MM.1S (cell line): ENCODE measurements around the gene SPAG16.
A peak's percentile ranks its signal among the peaks of the same experiment; 100 is the strongest.

Source experiments
- DNase-seq: peaks from one replicate; pipeline ENCODE4 v3.0.0-alpha.2; 2015
- H2AFZ ChIP-seq: fragments of 300-600 bp; sonication (generic); 2 replicates; pipeline ENCODE4 v1.6.0; 2016; ENCODE audit warnings: antibody characterized with exemption, low read length
- H3F3A ChIP-seq: fragments of 300-600 bp; sonication (generic); 2 replicates; pipeline ENCODE4 v1.6.1; 2016; ENCODE audit warnings: mild to moderate bottlenecking, antibody characterized with exemption, low read length, moderate library complexity, mixed read lengths; ENCODE audit not compliant: insufficient read depth
- H3K27ac ChIP-seq: fragments of 300-600 bp; sonication (generic); 2 replicates; pipeline ENCODE4 v1.5.1; 2016; ENCODE audit warnings: mild to moderate bottlenecking, low read length
- H3K27me3 ChIP-seq: fragments of 300-600 bp; sonication (generic); replicated peaks from 2 replicates; pipeline ENCODE4 v1.6.0; 2016; ENCODE audit warnings: low read length; ENCODE audit not compliant: insufficient read depth
- H3K36me3 ChIP-seq: fragments of 300-600 bp; sonication (generic); replicated peaks from 2 replicates; pipeline ENCODE4 v1.6.1; 2016; ENCODE audit warnings: mild to moderate bottlenecking, low read length, mixed read lengths; ENCODE audit not compliant: insufficient read depth
- H3K4me1 ChIP-seq: fragments of 300-600 bp; sonication (generic); 2 replicates; pipeline ENCODE4 v1.6.1; 2016; ENCODE audit warnings: low read length, mixed read lengths
- H3K4me2 ChIP-seq: fragments of 300-600 bp; sonication (generic); 2 replicates; pipeline ENCODE4 v1.6.0; 2016; ENCODE audit warnings: low read depth, low read length
- H3K4me3 ChIP-seq: fragments of 300-600 bp; sonication (generic); 2 replicates; pipeline ENCODE4 v1.5.1; 2016; ENCODE audit warnings: low read length, mixed read lengths
- H3K79me2 ChIP-seq: fragments of 300-600 bp; sonication (generic); 2 replicates; pipeline ENCODE4 v1.6.1; 2016; ENCODE audit warnings: mixed run types, low read length, mixed read lengths
- H3K9ac ChIP-seq: fragments of 300-600 bp; sonication (generic); 2 replicates; pipeline ENCODE4 v1.6.1; 2016; ENCODE audit warnings: low read length, mixed read lengths
- H3K9me2 ChIP-seq: fragments of 300-600 bp; sonication (generic); replicated peaks from 2 replicates; pipeline ENCODE4 v1.6.1; 2016; ENCODE audit warnings: mild to moderate bottlenecking, low read length, mixed read lengths; ENCODE audit not compliant: insufficient read depth
- H3K9me3 ChIP-seq: fragments of 300-600 bp; sonication (generic); replicated peaks from 2 replicates; pipeline ENCODE4 v1.6.1; 2016; ENCODE audit warnings: mild to moderate bottlenecking, low read length, mixed read lengths; ENCODE audit not compliant: insufficient read depth
- H4K20me1 ChIP-seq: fragments of 300-600 bp; sonication (generic); 2 replicates; pipeline ENCODE4 v1.6.1; 2016; ENCODE audit warnings: mild to moderate bottlenecking, low read length, moderate library complexity, mixed read lengths; ENCODE audit not compliant: insufficient read depth
- CTCF ChIP-seq: fragments of 300-600 bp; sonication (generic); IDR thresholded peaks from 2 replicates; pipeline ENCODE4 v1.5.1; 2016; ENCODE audit warnings: antibody characterized with exemption, low read length, mixed read lengths
- EZH2 ChIP-seq: fragments of 300-600 bp; sonication (generic); optimal IDR thresholded peaks from 2 replicates; pipeline ENCODE3; 2017; ENCODE audit warnings: low read depth, mild to moderate bottlenecking, antibody characterized with exemption, low read length, mixed read lengths
- EZH2phosphoT487 ChIP-seq: fragments of 300-600 bp; sonication (generic); IDR thresholded peaks from 2 replicates; pipeline ENCODE4 v1.6.1; 2018; ENCODE audit warnings: antibody characterized with exemption, low read length

The SPAG16 gene

GRCh38 chr2:213722565-213722964, 438.3 kb downstream of the SPAG16 start:
- H3K9me3 ChIP-seq: no peaks in the 10 kb centered on the region
- TF ChIP-seq EZH2phosphoT487 (no peak), EZH2 (no peak), CTCF (no peak)
- DNase-seq: no peak

GRCh38 chr2:213723041-213723560, 438.8 kb downstream of the SPAG16 start:
- no peak for DNase-seq
- Histone ChIP-seq H3F3A (no peaks in the 10 kb centered on the region), H3K4me3 (no peak overlapping the region), H3K9ac (no peak overlapping the region), H3K9me3 (no peaks in the 10 kb centered on the region), H3K4me1 (no peaks in the 10 kb centered on the region), H2AFZ (no peak overlapping the region), H3K27me3 (no peaks in the 10 kb centered on the region), H3K27ac (no peak overlapping the region), H3K4me2 (no peak overlapping the region), H3K9me2 (no peaks in the 10 kb centered on the region), H3K79me2 (no peaks in the 10 kb centered on the region), H3K36me3 (no peaks in the 10 kb centered on the region), H4K20me1 (no peaks in the 10 kb centered on the region)
- no peak for TF ChIP-seq EZH2phosphoT487

More at GRCh38 chr2:213722565-213722964, 438.3 kb downstream of the SPAG16 start:
- H3K4me2 ChIP-seq: no peak overlapping the region
- H3K27me3 ChIP-seq: no peaks in the 10 kb centered on the region
- no peaks in the 10 kb centered on the region for H3F3A ChIP-seq
- H2AFZ ChIP-seq: no peak overlapping the region
- no peaks in the 10 kb centered on the region for H3K36me3 ChIP-seq
- H3K4me1 ChIP-seq: no peaks in the 10 kb centered on the region
- H3K79me2 ChIP-seq: no peaks in the 10 kb centered on the region
- H3K27ac ChIP-seq: no peak overlapping the region
- H3K9ac ChIP-seq: no peak overlapping the region
- no peaks in the 10 kb centered on the region for H3K9me2 ChIP-seq
- H4K20me1 ChIP-seq: no peaks in the 10 kb centered on the region
- H3K4me3 ChIP-seq: no peak overlapping the region

- H3F3A ChIP-seq: no peaks in the 10 kb centered on the region
- no peak overlapping the region for H2AFZ ChIP-seq
- H3K9ac ChIP-seq: no peak overlapping the region
- H4K20me1 ChIP-seq: no peaks in the 10 kb centered on the region
- H3K4me3 ChIP-seq: no peak overlapping the region
- no peaks in the 10 kb centered on the region for H3K9me2 ChIP-seq
- no peak overlapping the region for H3K4me2 ChIP-seq
- DNase-seq: peak; percentile 17
- no peaks in the 10 kb centered on the region for H3K36me3 ChIP-seq
- no peaks in the 10 kb centered on the region for H3K4me1 ChIP-seq
- no peaks in the 10 kb centered on the region for H3K79me2 ChIP-seq
- H3K27ac ChIP-seq: no peak overlapping the region
- H3K27me3 ChIP-seq: no peaks in the 10 kb centered on the region
- TF ChIP-seq CTCF: no peak
- no peak for TF ChIP-seq EZH2
- TF ChIP-seq EZH2phosphoT487: no peak
- H3K9me3 ChIP-seq: no peaks in the 10 kb centered on the region
Measured at GRCh38 chr2:213723707-213724106, 439.4 kb downstream of the SPAG16 start.

- Histone ChIP-seq H2AFZ (no peak overlapping the region), H3K9me3 (no peaks in the 10 kb centered on the region), H3K79me2 (no peaks in the 10 kb centered on the region), H3K4me2 (no peak overlapping the region), H4K20me1 (no peaks in the 10 kb centered on the region), H3K9me2 (no peaks in the 10 kb centered on the region), H3K27ac (no peak overlapping the region), H3K9ac (no peak overlapping the region), H3K27me3 (no peaks in the 10 kb centered on the region), H3K36me3 (no peaks in the 10 kb centered on the region), H3F3A (no peaks in the 10 kb centered on the region), H3K4me1 (no peaks in the 10 kb centered on the region), H3K4me3 (no peak overlapping the region)
- TF ChIP-seq EZH2phosphoT487 (no peak), CTCF (no peak), EZH2 (no peak)
- no peak for DNase-seq
Measured at GRCh38 chr2:213726101-213726500, 441.8 kb downstream of the SPAG16 start.
